Motor neuron (in vitro differentiated cells): Measurements from ENCODE around the gene CYP46A1. TPM values are rescaled to one million over a fixed set of nuclear protein-coding genes. Genes with fewer than 3 reads are reported as not detected.
A peak's percentile ranks its signal among the peaks of the same experiment; 100 is the strongest.

ENCODE experiments used
- ATAC-seq, 8 experiments: fragments of 200-7000 bp; cut with Tn5 transposase; replicated peaks in 6 of 8; 2 replicates each; pipeline ENCODE4 v1.8.0; 2021; ENCODE audit warnings: mild to moderate bottlenecking in 8 of 8, moderate library complexity in 8 of 8
- H3K27ac ChIP-seq, 2 donors: fragments of 250-450 bp; sonication (Bioruptor Pico); 2 replicates each; pipeline ENCODE4 v1.9.0; 2021; ENCODE audit warnings: antibody characterized with exemption in 2 of 2, mild to moderate bottlenecking in 2 of 2, moderate library complexity in 1 of 2
- H3K4me1 ChIP-seq, 2 donors: fragments of 250-450 bp; sonication (Bioruptor Pico); replicated peaks in 1 of 2; 2 replicates each; pipeline ENCODE4 v1.6.1; 2021; ENCODE audit warnings: antibody characterized with exemption in 2 of 2, mild to moderate bottlenecking in 2 of 2, moderate library complexity in 1 of 2
- H3K4me3 ChIP-seq, 5 donors: fragments of 250-450 bp; sonication (Bioruptor Pico); 2 replicates each; pipeline ENCODE4 v1.9.0; 2021; ENCODE audit warnings: antibody characterized with exemption in 5 of 5, mild to moderate bottlenecking in 5 of 5, moderate library complexity in 4 of 5
- WGBS, 10 experiments: fragments of 450-650 bp; shearing (Covaris generic); methylation state at CpG; one replicate each; pipeline ENCODE4 v1.0.0; 2022; 5-methylcytosine and 5-hydroxymethylcytosine counted together
- in situ Hi-C, 9 experiments: fragments of 400-800 bp; cut with MboI; loops; one replicate each; pipeline ENCODE4 v1.15.0; 2021; ENCODE audit warnings: low sequenced_read_pairs in 9 of 9, low pct_unique_long_range_greater_than_20kb in 2 of 9; ENCODE audit not compliant: unreplicated experiment in 9 of 9
- total RNA-seq, 8 experiments: library from RNA; unstranded; fragments of 300-600 nt; gene quantifications; 2 replicates each; pipeline versions ENCODE4 v1.2.3 to v1.2.4, GENCODE V29; 2022

CYP46A1 gene
- total RNA-seq, 8 experiments from 2014 or later: 1.7 to 12.3 (median 3.7) TPM

GRCh38 chr14:99648027-99648784, 35.9 kb upstream of the CYP46A1 start:
- H3K4me3 ChIP-seq: no peak overlapping the region
- in situ Hi-C loops: loop anchor here in 4 of 9 experiments (25.0 kb wide), 2 partner anchors 111 to 136 kb away; no protein-coding TSS in a partner anchor
- 60 to 100% (median 80%) methylated on average over 1 to 8 of the region's 8 CpGs; no CpG with 5 or more reads in 2 of the 10 experiments for WGBS, 10 experiments
- ATAC-seq: peak in 2 of 8 experiments; percentile 35 to 68
- H3K27ac ChIP-seq: no peak overlapping the region
- peaks cover 3 to 12% of the 10 kb centered on the region in 2 donors for H3K4me1 ChIP-seq

GRCh38 chr14:99649219-99649618, 34.9 kb upstream of the CYP46A1 start:
- in situ Hi-C loops: loop anchor here in 4 of 9 experiments (25.0 kb wide), 2 partner anchors 112 to 137 kb away; no protein-coding TSS in a partner anchor
- Histone ChIP-seq H3K27ac (no peak overlapping the region), H3K4me1 (peaks cover 3 to 14% of the 10 kb centered on the region in 2 donors), H3K4me3 (no peak overlapping the region)
- no peak for ATAC-seq
- WGBS, 10 experiments: 67 to 100% (median 86%) methylated on average over 1 to 8 of the region's 8 CpGs; no CpG with 5 or more reads in 2 of the 10 experiments

GRCh38 chr14:99649643-99650042, 34.5 kb upstream of the CYP46A1 start:
- H3K27ac ChIP-seq: no peak overlapping the region
- in situ Hi-C loops: loop anchor here in 4 of 9 experiments (25.0 kb wide), 2 partner anchors 112 to 137 kb away; no protein-coding TSS in a partner anchor
- ATAC-seq: no peak

GRCh38 chr14:99650189-99650588, 33.9 kb upstream of the CYP46A1 start:
- Histone ChIP-seq H3K4me1 (peaks cover 0 to 10% of the 10 kb centered on the region in 2 donors), H3K4me3 (no peak overlapping the region), H3K27ac (no peak overlapping the region)
- 30 to 83% methylated on average over 1 to 2 of the region's 9 CpGs; no CpG with 5 or more reads in 8 of the 10 experiments for WGBS, 10 experiments
- in situ Hi-C loops: no loop called here
- no peak for ATAC-seq

More at GRCh38 chr14:99649643-99650042, 34.5 kb upstream of the CYP46A1 start:
- Histone ChIP-seq H3K4me3 (no peak overlapping the region), H3K4me1 (peaks cover 3 to 16% of the 10 kb centered on the region in 2 donors)
- WGBS, 10 experiments: 26 to 100% (median 80%) methylated on average over 2 to 3 of the region's 8 CpGs; no CpG with 5 or more reads in 5 of the 10 experiments

GRCh38 chr14:99651953-99652746, 31.9 kb upstream of the CYP46A1 start:
- no peak overlapping the region for H3K4me3 ChIP-seq
- H3K4me1 ChIP-seq: peaks cover 0 to 9% of the 10 kb centered on the region in 2 donors
- in situ Hi-C loops: no loop called here
- no peak for ATAC-seq
- H3K27ac ChIP-seq: no peak overlapping the region
- WGBS, 10 experiments: 86 to 100% (median 93%) methylated on average over 1 to 14 of the region's 32 CpGs; no CpG with 5 or more reads in 3 of the 10 experiments

- Histone ChIP-seq H3K27ac (no peak overlapping the region), H3K4me1 (peaks cover 0 to 4% of the 10 kb centered on the region in 2 donors), H3K4me3 (no peak overlapping the region)
- WGBS, 10 experiments: 20 to 84% (median 48%) methylated on average over 2 to 7 of the region's 7 CpGs; no CpG with 5 or more reads in 1 of the 10 experiments
- ATAC-seq: peak; percentile 55 to 98 (median 70)
- in situ Hi-C loops: no loop called here
Measured at GRCh38 chr14:99654235-99654985, 29.7 kb upstream of the CYP46A1 start.

- WGBS, 10 experiments: 55 to 100% (median 92%) methylated on average over 2 to 4 of the region's 4 CpGs; no CpG with 5 or more reads in 1 of the 10 experiments
- H3K4me1 ChIP-seq: peaks cover 0 to 4% of the 10 kb centered on the region in 2 donors
- in situ Hi-C loops: no loop called here
- H3K4me3 ChIP-seq: no peak overlapping the region
- ATAC-seq: no peak
- H3K27ac ChIP-seq: no peak overlapping the region
Measured at GRCh38 chr14:99655521-99655920, 28.6 kb upstream of the CYP46A1 start.

GRCh38 chr14:99656171-99656570, 27.9 kb upstream of the CYP46A1 start:
- Histone ChIP-seq H3K27ac (no peak overlapping the region), H3K4me3 (no peak overlapping the region), H3K4me1 (peaks cover 0 to 8% of the 10 kb centered on the region in 2 donors)
- ATAC-seq: no peak
- 0 to 100% (median 74%) methylated on average over 1 to 5 of the region's 5 CpGs; no CpG with 5 or more reads in 1 of the 10 experiments for WGBS, 10 experiments
- in situ Hi-C loops: no loop called here

- 43 to 100% methylated on average over 1 of the region's 1 CpG; no CpG with 5 or more reads in 8 of the 10 experiments for WGBS, 10 experiments
- in situ Hi-C loops: no loop called here
- H3K4me1 ChIP-seq: peaks cover 0 to 8% of the 10 kb centered on the region in 2 donors
- ATAC-seq: no peak
- no peak overlapping the region for H3K4me3 ChIP-seq
- no peak overlapping the region for H3K27ac ChIP-seq
Measured at GRCh38 chr14:99657645-99658155, 26.4 kb upstream of the CYP46A1 start.

- no peak overlapping the region for H3K4me3 ChIP-seq
- WGBS, 10 experiments: 20 to 100% (median 60%) methylated on average over 1 to 8 of the region's 15 CpGs; no CpG with 5 or more reads in 1 of the 10 experiments
- in situ Hi-C loops: no loop called here
- H3K4me1 ChIP-seq: peaks cover 4 to 12% of the 10 kb centered on the region in 2 donors
- H3K27ac ChIP-seq: no peak overlapping the region
- ATAC-seq: no peak
Measured at GRCh38 chr14:99658218-99658845, 25.8 kb upstream of the CYP46A1 start.

GRCh38 chr14:99659333-99659741, 24.8 kb upstream of the CYP46A1 start:
- Histone ChIP-seq H3K27ac (no peak overlapping the region), H3K4me3 (no peak overlapping the region), H3K4me1 (peaks cover 14 to 19% of the 10 kb centered on the region in 2 donors)
- ATAC-seq: peak in 1 of 8 experiments; percentile 22
- no CpG with 5 or more reads among the region's 58 CpGs for WGBS, 10 experiments
- in situ Hi-C loops: no loop called here
